DND-41 (cell line): ENCODE data around the gene LGI4.

Experiments
- CTCF ChIP-seq: IDR thresholded peaks from 2 replicates; pipeline ENCODE4 v1.5.1; 2012; ENCODE audit warnings: borderline replicate concordance, low read length, moderate library complexity, mild to moderate bottlenecking; ENCODE audit not compliant: poor library complexity, severe bottlenecking; ENCODE audit errors: extremely low read depth
- EZH2 ChIP-seq: IDR thresholded peaks from 3 replicates; pipeline ENCODE4 v1.6.1; 2012; ENCODE audit warnings: borderline replicate concordance, low read depth, mild to moderate bottlenecking, moderate library complexity, low read length, inconsistent platforms; ENCODE audit not compliant: severe bottlenecking

- TF ChIP-seq CTCF (no peak), EZH2 (no peak)
These were observed 14.0 kb downstream of the LGI4 start for GRCh38 chr19:35120898-35121297.
